GM19240 (cell line): ENCODE results near the gene GRM7.

Experiments
- DNase-seq: peaks from one replicate; pipeline ENCODE4 v3.0.0; 2011; ENCODE audit warnings: low spot score; ENCODE audit not compliant: insufficient read length

GRM7 gene

DNA sequence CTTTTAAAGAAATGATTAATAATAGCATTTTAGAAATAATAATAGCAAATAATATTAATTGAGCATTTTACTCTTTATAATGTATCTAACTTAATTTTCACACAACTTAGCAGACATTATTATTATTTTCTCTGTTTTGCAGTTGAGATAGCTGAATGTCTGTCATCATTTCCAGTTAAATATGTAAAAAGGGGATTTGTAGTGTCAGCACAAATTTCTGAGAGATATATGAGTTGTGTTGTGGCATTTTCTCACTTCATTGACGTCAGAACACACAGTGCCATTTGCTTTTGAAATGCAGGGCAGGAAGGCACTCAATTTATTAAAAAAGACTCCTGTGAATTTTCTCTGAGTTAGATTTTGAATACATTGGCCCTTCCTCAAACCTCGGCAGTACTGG is 111.0 kb downstream of the GRM7 start:
- DNase-seq = no peak

DNA sequence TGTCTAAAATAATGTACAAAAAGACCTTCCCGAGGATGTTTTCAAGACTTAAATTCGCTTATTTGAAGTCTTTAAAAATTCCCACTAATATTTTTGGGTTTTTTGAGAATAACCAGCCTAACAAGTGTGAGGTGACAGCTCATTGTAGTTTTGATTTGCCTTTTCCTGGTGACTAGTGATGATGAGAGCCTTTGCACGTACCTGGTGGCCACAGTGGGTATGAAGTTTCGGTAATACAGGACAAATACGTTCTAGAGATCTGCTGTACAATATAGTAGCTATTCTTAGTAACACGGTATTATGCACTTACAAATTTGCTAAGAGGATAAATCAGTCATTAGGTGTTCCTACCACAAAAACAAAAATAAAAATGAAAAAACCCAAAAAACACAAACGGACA is 124.9 kb downstream of the GRM7 start:
- no peak for DNase-seq

DNA sequence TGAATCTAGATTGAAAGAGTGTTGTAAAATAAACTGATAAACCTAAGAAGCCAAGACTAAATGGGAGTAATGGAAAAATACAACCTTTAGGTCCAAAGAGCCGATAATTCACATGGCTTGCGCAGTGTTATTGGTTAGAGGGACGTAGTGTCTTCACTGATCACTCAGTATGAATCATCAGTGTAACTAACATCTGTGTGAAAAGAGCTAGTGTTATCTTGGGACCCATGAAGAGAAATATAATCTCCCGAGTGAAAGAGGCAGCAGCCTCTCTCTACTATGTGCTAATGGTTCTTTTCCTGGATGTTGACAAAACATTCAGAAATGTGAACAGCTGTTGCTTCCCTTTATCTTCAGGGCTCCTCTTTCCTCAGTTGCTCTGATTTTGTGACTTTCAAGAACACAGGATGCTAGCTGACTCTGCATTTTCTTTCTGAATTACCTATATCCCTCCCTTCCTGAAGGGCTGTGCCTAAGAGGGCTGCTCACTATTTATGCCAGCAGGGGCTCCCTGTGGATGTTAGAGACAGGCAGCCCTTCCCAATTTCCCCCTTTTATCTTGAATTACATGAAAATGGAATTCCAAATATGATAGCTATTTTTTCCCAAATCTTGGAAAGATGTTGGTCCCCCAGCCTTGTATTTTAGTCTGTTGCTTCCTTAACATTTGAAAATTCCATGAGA is 128.8 kb downstream of the GRM7 start:
- DNase-seq = no peak

DNA sequence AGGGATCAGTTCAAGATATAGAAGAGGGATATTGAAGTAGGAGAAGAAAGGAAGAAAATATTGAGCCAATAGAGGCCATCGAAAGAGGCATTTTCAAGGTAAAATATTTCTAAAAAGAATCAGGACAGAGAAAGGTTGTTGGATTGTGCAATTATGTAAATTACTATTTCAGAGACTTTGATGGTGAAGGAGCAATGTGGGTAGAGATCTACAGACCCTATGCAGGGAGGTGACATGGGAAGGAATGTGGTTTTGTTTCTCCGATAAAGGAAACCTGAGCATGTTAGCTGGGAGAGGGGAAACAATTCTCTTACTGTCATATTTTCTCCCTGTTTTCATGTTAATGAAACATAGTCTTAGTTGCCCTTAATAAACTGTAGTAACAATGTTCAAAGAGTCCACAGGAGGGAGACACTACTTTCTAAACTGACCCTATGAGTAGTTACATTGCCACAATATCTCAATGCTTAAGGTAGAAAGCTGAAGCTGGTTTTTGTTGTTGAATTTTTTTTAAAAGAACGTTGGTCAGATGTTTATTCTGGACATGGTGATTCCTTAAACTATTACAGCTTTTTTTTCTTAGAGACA is 133.3 kb downstream of the GRM7 start:
- no peak for DNase-seq

GRCh38 chr3:7000501-7000900 is 139.6 kb downstream of the GRM7 start:
- no peak for DNase-seq

DNA sequence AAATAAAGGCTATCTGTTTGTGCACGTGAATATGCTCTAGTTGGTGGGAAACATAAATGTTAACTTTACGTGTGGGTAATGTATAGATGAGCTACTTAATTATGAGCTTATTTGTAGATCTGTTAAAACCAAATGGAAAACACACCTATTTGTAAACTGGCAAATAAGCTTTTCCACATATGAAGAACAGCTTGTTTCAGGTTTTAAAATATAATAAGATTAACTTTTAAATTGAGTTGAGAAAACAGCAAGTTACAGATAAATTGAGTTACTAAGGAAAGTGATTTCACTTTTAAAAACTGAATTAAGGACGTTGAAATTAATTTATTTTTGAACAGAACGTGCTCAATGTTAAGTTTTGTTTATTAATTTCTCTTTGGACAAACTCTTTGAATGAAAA is 140.5 kb downstream of the GRM7 start:
- no peak for DNase-seq

DNA sequence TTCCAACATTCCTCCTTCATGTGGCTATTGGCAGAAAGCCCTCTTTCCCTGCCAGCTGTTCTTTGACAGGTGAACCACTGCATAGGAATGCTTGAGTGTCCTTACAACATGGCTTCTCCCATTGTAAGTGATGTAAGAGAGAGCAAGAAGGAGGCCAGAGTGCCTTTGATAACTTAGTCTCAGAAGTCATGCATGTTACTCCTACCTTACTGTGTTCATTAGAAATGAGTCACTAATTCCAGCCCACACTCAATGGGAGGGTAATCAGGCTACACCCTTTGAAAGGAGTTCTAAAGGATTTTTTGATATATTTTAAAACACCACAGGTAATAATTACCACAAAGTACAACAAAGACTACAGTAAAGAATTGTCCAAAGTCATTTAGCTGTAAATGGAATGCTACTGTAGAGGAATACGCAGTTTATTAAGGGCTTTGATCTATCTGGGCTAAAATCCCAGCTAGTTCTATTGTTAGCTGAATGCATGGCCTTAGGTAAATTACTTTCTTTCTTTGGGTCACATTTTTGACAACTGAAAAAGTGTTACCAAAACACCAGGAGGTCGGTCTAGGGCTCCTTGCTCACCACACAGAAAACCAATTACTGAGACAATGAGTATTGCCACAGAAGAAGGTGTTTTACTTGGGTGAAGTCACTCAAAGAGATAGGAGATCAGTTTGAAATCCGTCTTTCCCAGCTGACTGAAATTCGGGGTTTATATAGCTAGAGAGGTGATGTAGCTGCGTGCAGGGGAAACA is 154.9 kb downstream of the GRM7 start:
- DNase-seq = no peak

GRCh38 chr3:7025581-7026300 is 164.8 kb downstream of the GRM7 start:
- no peak for DNase-seq

GRCh38 chr3:7029562-7029961 is 168.6 kb downstream of the GRM7 start:
- no peak for DNase-seq

- no peak for DNase-seq
Observed at GRCh38 chr3:7038394-7038793, 177.5 kb downstream of the GRM7 start.

DNA sequence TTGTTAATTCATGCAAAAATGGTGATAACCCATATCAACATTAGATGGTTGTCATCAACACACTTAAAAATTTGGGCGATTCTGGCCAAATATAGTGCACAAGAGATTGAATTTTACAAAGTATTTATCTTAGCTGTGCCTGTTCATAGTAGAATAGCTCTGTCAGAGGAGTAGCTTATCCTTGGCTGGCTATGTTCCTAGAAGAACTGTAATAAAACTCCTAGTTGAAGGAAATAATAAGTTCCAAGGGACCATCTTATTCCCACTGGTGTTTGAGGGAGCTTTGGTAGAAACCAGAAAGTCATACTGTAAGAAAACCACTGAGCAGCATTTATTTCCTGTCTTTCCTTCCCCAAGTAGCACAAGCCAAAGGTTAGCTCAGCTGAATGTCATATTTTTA is 201.8 kb downstream of the GRM7 start:
- no peak for DNase-seq

DNA sequence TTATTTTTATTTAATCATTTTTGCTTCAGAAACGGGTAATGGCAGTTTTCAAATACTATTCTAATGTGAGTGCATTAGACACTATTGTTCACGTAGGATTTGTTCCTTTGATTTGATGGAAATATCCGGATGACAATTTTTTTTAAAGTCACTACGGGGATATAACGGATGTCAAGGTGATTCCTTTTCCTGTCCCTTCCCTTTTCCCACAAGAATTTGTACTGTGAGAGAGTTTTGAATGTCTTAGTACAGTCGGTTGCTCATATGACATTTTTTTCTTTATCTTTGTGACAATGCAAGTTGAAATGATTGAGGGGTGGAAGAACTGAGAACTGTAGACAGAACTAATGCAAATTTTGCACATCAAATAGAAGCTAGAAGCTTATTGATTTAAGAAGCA is 209.5 kb downstream of the GRM7 start:
- DNase-seq = no peak

DNA sequence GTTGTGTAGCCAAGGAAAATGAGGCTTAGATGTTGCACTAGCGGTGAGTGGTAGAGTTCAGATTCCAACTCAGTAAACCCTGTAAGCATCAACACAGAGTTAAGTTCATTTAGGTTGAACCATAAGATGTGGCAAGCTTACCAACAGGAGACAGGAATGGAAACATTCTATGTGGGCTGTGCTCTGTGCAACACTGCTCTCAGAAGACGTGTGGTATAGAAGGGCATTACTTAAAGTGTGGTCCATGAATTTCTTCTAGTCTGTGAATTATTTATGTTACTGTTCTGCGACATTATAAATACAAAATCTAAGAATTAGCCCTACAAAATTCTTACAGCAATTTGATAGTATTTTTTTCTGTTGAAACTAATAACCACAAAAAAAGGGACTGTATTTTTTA is 213.3 kb downstream of the GRM7 start:
- no peak for DNase-seq

GRCh38 chr3:7075117-7075516 is 214.2 kb downstream of the GRM7 start:
- DNase-seq = no peak

DNA sequence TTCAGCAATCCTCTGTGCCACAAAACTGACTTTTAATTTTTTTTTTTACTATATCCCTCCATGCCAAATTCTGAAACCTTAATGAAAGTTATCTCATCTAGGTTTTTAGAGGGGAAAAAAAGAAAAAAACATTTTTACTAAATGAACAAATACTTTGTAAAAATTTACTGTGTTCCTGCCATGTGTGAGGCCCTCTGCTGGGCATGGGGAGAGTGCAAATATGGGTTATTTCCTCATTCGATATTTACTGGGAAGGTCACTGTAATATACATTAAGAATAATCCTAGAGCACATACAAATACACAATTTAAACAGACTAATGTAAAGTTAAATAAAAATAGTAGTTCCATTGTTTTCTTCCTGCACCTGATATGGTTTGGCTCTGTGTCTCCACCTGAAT is 215.0 kb downstream of the GRM7 start:
- DNase-seq = no peak

- no peak for DNase-seq
Observed at GRCh38 chr3:7082244-7082643, 221.3 kb downstream of the GRM7 start.

DNA sequence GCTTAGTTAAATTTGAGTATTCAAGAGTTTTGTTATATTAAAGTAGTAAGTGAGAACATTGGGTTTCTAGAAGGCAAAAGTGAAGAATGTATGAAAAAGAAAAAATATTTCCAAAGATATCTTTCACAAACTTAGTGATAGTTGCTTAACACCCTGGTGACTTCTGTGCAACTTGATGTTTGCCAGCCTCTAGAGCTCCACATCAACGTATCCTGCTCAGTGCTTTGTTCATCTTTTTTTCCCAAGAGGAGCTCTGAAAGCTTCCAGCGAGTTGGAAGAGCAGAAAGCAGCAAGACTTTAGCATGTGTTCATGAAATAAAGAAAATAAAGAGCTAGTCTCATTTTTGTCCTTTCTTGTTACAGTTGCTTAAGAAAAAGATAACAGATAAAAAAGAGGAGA is 225.5 kb downstream of the GRM7 start:
- no peak for DNase-seq

DNA sequence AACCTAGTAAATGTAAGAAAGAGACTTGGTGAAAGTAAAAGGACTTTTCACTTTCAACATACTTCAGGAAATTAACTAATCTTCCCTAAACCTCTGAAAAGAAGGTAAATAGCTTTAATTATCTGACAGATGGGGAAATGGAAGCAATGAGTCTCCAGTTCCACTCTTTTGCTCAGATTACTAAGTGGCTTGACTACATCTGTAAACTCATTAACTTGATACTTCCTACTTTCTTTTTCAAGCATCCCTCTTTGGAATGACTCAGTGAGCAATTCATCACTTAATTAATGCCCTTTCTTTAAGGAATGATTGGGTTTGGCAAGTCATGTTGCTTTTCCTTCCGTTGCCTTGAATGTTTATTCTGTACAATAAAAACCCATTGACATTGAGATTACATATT is 234.2 kb downstream of the GRM7 start:
- DNase-seq = no peak

DNA sequence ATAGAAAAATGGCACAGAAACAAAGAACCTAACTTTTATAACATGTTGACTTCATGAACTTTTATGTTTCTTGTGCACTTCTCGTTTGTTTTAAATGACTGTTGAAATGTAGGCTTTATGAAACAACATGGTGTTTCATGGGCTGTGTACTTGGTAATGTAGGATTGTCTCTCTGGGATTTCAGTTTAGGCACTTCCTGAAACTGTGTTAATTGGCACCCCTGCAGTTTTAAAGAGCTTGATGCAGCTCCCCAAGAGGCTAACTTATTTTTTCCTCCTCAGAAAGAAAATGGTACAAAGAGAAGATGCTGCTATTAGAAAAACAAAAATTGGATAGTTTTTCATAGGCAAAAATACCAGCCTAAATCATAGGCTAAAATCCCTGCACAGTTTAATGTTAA is 239.2 kb downstream of the GRM7 start:
- DNase-seq = no peak

DNA sequence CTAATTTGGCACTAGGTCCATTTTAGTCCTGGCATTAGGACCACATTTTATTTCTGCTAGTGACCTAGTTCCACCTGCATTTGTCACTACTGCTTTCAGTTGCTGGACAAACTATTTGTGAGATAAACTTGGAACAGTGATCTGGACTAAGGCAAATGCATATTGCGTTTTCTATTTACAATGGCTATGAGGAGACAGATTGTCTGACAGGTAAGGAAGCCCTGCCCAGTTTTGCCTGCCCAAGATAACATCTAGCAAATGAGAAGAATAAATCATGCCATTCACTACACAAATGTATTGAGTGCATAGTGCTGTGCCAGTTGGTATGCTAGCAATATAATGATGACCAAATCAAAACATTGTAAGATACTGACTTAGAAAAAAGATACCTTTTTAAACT is 245.7 kb downstream of the GRM7 start:
- no peak for DNase-seq

DNA sequence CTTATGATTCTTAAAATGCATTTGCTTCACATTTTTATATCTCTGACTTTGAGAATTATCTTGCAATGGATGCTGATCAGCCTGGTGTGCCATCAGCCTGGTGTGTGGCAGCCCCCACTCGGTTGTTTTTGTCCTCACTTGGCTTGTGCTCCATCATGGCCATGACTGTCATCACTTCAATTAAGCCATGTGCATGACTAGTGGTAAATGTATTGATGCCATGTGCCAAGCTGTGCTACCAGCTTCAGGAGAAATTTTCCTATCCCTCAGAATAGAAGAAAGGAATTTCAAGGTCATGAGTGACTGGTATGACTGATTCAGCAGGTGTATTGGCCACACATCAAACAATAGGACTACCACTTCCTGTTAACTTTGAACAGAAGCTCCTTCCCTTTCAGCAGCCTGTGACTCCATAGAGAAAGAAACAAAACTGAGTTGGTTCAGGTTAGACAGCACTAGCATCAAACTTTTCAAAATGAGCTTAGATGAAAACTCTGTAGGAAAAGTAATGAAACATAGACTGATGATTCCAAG is 251.7 kb downstream of the GRM7 start:
- DNase-seq = no peak
